Stimulated activated naive CD4-positive, alpha-beta T cell treated with Interleukin-2 at 50 U/mL for 16 hours (primary cell): ENCODE data around the gene KCNK5.

ENCODE experiments used
- DNase-seq: peaks from one replicate; lab custom pipeline; 2025; lab: John Stamatoyannopoulos, UW

Gene KCNK5

DNA sequence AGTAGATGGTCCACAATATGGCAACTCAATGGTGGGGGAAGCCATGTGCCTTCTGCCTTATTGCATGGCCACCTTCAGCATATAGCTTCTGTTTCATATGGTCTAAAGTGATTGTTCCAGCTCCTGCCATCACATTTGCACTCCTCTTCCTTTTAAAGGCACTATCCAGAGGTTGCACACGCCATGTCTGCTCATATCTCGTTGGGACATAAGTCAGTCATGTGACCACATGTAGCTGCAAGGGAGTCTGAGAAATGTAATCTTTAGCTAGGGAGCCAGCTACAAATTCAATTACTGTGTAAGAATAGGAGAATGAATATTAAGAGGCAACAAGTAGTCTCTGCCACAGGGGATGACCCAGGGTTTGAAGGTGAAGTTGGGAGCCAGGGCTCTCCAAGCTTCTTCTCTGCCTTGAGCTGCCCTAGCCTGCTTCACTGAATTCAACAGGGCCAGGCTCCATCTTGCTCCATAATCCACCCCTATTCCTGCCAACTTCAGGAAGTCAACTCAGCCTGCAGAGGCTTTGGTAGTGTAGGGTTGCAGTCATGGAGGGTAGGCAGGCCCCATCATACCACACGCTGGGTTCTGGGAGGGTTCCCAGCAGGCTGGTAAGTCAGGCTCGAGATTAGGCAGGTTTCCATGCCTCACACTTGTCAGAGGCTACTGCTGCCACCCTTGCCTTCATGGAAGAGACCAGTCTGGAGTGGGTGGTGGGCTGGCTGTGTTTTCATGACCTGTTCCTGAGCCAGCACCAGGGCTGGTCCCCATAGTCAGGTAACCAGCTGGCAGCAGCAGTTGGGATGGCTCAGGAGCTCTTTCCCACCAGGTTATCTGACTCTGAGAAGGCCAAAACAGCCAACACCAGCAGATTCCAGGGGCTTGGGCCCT is 57.5 kb downstream of the KCNK5 start:
- no peak for DNase-seq

DNA sequence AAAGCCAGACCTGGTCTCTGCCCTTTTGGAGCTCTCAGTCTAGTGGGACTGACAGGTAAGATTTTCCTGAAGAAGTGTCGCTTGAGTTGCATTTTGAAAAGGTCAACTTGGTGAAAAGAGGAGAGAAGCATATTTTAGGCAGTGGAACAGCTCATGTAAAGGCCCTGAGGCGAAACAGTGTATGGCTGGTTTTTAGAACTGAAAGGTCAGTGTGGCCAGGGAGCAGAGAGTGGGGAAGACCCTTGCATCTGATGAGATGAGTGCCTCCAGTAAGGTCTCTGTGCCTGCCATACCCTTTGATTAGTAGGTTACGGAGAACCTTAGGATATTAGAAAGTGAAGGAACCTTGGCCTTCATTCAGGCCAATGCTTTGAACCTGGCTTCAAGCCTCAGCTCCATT is 58.4 kb downstream of the KCNK5 start:
- no peak for DNase-seq

DNA sequence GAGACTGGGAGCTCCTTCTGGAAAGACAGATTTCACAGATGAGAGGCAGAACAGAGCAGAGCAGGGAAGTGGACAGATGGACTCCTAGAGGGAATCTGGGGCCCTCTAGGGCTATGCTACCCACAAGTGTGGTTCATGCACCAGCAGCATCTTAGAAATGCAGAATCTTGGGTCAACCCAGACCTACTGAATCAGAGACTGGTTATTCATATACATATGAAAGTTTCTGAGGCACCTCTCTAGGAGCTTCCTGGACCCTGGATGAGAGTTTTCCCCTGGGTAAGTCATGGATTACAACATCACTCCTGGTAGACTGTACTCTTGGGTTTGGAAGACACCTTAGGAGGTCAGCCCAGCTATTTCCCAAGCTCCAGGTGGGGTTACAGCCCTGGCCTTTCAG is 58.9 kb downstream of the KCNK5 start:
- DNase-seq = no peak

DNA sequence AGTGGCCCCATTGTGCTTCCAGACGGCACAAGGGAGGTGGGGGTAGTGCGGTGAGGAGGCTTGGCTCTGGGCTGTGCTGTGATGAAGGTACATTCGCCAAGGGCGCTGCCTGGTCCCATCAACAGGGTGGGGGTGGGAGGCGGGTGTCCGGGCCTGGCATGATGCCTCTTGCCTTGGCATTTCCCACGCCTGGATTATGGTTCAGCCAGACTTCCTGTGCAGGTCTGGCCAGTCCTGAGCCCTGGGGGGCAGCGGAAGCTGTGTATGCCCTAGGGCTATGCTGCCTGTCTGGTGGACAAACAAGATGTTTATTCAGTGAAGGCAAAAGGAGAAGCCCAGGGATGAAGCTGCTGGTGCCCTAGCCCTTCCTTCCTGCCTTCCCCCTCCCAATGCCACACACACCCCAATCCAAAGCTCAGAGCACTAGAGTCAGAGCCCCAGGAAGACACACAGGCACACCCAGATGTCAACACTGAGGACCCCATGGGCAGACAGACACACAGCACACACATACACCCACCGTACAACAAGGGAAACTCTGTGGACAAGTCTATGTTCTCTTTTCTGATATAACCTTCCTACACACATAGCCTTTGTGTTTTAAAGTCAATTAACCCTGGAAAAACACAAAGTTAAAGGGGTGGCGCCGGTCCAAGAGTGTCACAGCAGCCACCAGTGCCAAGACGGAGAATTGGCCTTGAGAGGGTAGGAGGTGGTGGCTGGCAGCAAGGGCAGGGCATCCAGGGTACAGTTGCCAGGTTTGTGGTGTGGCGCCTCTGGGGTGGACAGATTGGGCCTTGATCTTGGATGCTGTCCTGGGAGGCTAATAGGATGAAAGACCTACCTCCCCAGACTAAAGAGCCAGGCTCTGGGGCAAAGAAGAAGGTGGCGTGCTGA is 59.6 kb downstream of the KCNK5 start:
- DNase-seq = no peak

DNA sequence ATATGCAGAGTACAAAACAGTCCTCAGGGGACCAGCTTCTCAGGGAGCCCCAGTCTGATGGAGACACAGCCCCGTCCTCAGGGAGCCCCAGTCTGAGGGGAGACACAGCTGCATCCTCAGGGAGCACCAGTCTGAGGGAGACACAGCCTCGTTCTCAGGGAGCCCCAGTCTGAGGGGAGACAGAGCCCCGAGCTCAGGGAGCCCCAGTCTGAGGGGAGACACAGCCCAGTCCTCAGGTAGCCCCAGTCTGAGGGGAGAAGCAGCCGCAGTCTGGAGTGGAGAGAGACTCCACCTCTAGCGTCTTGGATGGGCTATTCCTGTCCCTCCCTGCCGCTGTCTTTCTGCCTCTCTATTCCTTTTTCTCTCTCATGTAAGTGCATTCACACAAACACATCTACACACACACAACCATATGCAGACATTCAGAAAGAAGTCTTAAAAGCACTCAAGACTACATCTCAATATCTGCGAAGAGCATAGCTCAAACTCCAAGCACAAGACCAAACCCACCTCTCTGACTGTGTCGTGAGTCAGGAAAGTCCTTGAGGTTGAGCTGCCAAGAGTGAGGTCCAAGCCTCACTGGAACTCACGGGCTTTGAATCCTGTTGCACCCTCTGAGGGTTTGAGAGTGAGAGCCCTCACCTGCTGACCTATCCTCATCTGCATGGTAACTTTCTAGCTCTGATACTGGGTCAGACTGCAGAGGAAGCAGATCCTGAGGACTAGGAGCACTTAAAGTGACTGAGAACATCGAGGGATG is 61.2 kb downstream of the KCNK5 start:
- no peak for DNase-seq

DNA sequence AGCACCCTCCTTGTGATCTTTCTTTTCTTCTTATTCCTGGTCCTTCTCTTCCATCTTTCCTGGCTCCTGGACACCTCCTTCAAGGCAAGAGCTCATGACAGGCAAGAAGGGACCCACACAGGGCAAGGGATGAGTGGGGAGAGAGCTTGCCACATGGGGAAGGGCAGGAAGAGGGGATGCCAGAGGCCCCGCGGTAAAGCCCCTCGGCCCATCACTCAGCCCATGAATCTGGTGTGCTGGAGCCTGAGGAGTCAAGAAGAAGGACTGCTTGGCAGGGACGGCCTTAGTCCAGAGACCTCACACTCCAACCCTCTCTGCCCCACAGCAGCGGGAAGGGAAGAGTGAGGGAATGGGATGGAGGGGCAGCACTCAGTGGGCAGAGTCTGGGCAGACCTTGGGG is 62.0 kb downstream of the KCNK5 start:
- DNase-seq = no peak

DNA sequence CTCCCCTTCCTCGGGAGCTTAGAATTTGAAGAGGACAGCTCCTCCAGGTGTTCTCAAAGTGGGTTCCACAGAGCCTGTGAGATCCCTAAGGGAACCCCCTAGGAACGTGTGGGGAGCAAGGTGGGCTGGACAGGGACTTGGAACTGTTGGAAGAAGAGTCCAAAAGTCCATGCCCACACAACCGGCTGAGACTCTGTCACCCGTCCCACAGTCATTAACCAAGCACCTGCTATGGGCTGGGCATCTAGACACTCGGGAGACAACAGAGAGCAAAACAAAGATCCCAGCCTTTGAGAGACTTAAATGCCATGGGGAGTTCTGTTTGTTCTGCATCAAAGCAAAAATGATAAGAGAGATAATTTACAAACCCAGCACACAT is 62.4 kb downstream of the KCNK5 start:
- no peak for DNase-seq

DNA sequence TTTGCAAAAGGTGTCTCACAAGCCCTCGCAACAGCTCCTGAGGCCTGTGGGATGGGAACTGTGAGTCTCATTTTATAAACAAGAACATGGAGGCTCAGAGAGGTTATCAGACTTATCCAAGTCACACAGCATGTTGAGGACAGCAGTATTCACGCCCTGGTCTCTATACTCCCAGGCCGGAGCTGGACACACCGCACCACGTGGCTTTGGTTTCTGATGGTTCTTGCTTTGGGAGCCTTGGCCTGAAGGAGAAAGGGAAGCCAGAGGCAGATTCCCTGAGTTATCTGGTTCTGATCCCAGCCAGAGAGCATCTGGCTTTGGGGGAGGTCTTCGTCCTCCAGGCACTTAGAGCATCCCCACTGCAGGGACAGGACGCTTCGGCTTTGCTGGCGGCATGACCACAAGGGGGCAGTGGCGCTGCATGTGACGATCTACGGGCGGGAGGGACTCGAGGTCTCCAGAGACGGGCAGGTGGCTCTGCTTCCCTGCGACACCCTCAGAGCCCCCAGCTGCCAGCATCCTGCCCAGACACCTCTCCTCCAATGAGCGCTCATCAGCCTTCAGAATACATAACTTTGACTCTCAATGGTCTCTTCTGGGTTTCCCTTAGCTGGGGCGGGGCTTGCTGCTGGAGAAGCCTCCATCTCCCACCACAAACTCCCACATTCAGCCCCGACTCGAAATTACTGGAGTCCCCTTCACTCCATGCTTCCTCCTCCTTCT is 62.9 kb downstream of the KCNK5 start:
- peak; percentile 75 for DNase-seq

DNA sequence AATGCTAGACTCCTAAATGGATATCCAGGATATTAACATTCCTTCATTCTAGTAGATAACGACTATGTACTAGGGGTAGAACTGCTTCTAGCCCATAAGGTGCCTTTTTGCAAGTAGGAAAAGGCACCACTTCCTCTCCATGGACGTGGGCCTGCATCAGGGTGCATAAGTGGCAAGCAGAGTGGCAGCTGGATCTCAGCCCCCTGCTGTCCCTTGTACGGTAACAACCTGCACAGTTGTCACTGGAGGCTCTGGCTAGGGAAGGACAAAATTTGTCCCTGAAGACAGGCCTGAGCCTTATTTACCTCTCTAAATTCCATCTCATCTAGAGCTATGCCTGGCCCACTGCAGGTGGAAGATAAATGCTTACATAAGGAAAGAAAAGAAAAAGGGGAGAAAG is 71.8 kb downstream of the KCNK5 start:
- DNase-seq = no peak

DNA sequence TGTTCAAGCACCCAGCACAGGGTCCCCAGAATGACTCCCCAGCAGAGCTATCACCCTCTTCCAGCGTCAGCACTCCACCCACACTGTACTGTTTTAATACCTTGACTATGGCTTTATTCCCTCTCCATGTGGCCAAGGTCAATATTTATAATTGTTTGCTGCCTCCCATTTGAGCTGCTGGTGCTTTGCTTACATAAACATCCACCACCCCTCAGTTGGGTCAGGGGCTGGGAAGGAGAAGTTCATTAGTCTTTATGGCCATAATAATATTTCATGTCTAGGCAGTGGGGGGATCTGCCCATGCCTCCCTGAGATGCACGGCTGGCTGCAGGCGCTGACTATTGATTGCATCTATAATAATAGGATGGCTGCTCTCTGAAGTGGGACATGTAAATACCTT is 72.5 kb downstream of the KCNK5 start:
- DNase-seq = no peak

DNA sequence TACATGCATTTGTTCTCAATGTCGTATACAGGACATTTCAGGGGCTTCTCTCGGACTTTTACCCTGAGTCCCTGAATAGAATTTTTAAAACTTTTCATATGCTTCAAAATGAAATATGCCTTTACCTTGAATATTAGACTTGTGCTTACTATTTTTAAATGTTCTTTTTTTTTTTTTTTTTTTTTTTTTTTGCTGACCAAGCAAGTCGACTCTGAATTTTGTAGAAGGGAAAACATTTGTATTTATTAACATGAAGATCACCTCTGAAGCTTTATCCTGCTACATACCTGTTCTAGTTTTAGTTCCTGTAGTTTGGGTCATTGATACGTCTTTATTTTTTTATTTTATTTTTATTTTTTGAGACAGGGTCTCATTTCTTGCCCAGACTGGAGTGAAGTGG is 74.6 kb downstream of the KCNK5 start:
- no peak for DNase-seq

DNA sequence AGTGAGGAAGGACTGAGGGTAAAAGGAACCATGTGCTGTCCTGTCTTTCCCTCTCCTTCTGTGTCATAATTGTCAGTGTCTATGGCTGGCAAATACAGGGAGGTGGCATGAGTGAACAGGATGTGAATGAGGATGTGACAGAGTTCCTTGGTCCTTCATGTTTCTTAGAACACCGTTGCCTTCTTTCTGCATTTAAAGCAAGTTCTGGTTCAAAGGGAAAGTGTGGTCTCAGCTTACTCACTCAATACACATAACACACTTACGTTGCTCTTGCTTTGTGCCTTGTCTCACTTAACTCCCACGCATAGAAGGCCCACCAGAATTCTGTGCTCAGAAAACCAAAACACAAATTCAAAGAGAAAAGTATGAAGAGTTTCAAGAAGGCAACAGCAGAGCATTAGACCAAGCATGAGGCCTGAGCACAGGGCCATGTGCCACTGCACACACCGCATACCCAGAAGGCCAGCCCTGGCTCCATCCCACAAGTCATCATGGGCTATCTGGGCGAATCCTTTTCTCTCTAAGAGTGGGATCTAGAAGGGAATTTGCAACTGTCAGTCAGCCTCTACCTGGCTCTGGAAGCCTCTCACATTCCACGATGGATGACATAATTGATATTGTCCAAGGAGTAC is 75.4 kb downstream of the KCNK5 start:
- no peak for DNase-seq

DNA sequence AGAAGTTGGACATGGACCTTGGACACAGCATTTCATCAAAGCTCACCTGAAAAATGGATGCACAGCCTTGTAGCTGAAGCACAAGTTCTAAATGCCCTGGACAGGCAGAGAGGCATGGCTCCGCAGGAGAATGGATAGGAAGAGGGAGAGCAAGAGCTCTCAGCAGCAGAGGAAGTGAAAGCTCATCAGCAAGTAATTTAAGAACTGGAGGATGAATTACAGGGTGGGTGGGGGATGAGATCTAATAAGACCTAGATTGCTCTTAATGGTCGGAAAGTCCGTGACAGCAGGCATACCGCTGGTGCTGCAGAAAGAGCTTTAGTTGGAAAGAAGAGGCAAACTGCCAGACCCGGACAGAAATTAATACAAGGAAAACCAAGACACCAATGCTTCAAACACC is 77.0 kb downstream of the KCNK5 start:
- DNase-seq = no peak

DNA sequence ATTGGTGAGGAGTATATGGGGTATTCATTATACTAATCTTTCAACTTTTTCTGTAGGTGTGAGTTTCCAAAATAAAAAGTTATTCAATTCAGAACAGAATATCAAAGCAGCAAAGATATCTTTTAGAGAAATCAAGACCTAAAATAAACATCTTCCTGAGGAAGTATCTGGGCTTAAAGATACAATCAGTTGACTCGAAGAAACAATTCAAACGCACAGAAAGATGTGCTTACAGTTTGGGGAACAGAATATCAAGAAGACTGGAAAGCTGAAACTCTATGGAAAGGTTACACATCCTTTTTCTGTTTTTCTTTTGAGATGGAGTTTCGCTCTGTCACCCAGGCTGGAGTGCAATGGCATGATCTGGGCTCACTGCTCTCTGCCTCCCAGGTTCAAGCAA is 78.1 kb downstream of the KCNK5 start:
- no peak for DNase-seq

DNA sequence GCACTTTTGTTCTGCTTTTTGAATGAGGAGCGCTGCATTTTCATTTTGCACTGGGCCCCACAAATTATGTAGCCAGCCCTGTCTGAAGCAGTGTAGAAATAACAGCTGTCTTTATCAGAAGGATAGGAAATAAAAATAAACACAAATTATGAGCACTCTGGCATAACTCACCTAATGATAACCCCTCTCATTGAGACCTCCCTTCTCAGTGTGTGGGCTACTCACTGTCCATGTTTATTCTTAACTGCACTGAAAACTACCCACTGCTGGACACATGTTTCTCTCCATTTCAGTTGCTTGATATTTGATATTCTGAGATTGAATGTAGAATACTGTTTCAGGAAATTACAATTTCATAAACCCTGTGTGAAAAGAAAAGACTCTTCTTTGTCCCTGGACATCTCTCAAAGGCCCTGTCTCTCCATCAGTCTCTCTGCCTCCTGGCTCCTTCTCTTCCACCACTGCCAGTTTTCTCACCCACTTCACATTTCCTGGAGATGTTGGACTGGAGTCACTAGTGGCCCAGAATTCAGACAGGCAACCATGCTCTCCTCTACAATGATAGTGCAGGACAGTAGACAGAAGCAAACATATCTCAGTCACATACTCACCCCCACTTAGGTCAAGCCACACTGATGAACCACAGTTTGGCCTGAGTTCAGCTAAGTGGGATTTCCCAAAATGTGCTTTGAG is 84.6 kb downstream of the KCNK5 start:
- DNase-seq = no peak

DNA sequence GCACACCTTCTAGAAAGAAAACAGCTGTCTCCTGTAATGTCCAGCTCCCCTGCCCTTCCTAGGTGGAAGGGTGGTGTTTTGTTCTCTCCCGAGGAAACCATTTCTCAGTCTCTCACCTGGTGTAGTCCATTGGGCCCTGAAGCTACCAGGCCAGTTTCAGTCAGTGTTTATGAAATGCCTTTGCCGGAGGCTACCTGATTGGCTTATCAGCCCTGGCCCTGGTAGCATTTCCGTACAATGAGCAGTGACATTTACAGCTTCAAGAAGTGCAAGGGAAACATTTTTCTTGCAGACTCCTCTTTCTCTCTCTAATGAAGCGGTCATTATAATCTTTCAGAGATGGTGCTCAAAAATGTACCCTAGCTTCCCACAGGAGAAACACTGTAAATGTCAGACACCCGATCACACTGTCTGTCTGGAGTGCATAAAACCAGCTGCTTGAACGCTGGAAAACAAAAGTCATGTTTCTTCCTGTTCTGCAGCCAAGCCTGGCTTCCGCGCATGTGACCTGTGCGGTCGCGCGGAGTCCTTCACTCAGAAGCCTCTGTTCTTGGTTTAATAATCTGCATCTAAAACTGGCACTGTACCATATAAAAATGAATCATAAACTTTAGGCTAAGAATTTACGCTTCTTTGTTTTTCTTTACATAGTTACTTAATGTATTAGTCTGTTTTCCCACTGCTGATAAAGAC is 85.9 kb downstream of the KCNK5 start:
- no peak for DNase-seq

DNA sequence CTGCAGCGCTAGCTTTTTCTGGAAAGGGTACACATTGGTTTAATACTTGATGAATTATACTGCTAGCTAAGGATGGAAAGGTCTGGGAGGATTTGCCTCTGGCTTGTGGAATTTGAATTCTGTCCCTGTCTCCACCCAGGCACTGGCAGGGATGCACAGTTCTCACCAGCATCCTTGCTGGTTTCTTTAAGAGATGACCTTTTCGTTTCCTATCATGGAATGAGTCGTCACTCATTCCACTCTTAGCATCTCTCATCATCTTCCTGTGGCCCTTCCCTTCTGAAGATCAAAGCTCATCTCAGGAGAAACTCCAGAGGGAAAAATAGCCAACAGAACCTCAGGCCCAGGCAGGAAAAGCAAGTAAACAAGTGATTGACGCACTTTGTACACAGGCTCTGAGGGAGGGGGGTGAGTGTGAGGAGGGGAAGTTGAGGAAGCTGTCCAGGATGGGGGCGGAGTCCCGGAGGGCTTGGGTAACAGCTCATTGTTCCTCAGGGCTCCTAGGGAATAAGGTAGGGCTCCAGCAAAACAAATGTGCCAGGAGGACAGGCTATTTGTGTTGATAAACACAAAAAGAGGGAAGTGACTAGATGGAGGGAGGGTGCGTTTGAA is 88.6 kb downstream of the KCNK5 start:
- DNase-seq = no peak
